GM19099 (cell line): ENCODE data around the gene MVB12B.

Source experiments
- POLR2A ChIP-seq: IDR thresholded peaks from 3 replicates; pipeline ENCODE4 v1.6.1; 2011; ENCODE audit warnings: low read depth; ENCODE audit not compliant: insufficient read length; ENCODE audit errors: extremely low read depth

Gene MVB12B

GRCh38 chr9:126423142-126423915 lies 96.7 kb downstream of the MVB12B start:
- no peak for TF ChIP-seq POLR2A

- TF ChIP-seq POLR2A: no peak
Measured at GRCh38 chr9:126423916-126424185, 97.2 kb downstream of the MVB12B start.

GRCh38 chr9:126424511-126424910 lies 97.9 kb downstream of the MVB12B start:
- TF ChIP-seq POLR2A: no peak

GRCh38 chr9:126428534-126429175 lies 102.0 kb downstream of the MVB12B start:
- no peak for TF ChIP-seq POLR2A

- TF ChIP-seq POLR2A: no peak
Measured at GRCh38 chr9:126429190-126429589, 102.6 kb downstream of the MVB12B start.

GRCh38 chr9:126430124-126430523 lies 103.5 kb downstream of the MVB12B start:
- TF ChIP-seq POLR2A: no peak

- no peak for TF ChIP-seq POLR2A
Measured at GRCh38 chr9:126431077-126431742, 104.6 kb downstream of the MVB12B start.

GRCh38 chr9:126432659-126433058 lies 106.0 kb downstream of the MVB12B start:
- no peak for TF ChIP-seq POLR2A

GRCh38 chr9:126435105-126435504 lies 108.5 kb downstream of the MVB12B start:
- no peak for TF ChIP-seq POLR2A

- TF ChIP-seq POLR2A: no peak
Measured at GRCh38 chr9:126435626-126436025, 109.0 kb downstream of the MVB12B start.

- no peak for TF ChIP-seq POLR2A
Measured at GRCh38 chr9:126436545-126437267, 110.1 kb downstream of the MVB12B start.

GRCh38 chr9:126437268-126437666 lies 110.6 kb downstream of the MVB12B start:
- no peak for TF ChIP-seq POLR2A

GRCh38 chr9:126437701-126438100 lies 111.1 kb downstream of the MVB12B start:
- no peak for TF ChIP-seq POLR2A

GRCh38 chr9:126438741-126439401 lies 112.2 kb downstream of the MVB12B start:
- no peak for TF ChIP-seq POLR2A

- TF ChIP-seq POLR2A: no peak
Measured at GRCh38 chr9:126439402-126439765, 112.8 kb downstream of the MVB12B start.
